ENCODE data around the gene LETMD1.

GRCh38 chr12:51087818-51088217 lies 39.7 kb downstream of the LETMD1 start:
- TF ChIP-seq, protein P1, sequence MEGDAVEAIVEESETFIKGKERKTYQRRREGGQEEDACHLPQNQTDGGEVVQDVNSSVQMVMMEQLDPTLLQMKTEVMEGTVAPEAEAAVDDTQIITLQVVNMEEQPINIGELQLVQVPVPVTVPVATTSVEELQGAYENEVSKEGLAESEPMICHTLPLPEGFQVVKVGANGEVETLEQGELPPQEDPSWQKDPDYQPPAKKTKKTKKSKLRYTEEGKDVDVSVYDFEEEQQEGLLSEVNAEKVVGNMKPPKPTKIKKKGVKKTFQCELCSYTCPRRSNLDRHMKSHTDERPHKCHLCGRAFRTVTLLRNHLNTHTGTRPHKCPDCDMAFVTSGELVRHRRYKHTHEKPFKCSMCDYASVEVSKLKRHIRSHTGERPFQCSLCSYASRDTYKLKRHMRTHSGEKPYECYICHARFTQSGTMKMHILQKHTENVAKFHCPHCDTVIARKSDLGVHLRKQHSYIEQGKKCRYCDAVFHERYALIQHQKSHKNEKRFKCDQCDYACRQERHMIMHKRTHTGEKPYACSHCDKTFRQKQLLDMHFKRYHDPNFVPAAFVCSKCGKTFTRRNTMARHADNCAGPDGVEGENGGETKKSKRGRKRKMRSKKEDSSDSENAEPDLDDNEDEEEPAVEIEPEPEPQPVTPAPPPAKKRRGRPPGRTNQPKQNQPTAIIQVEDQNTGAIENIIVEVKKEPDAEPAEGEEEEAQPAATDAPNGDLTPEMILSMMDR (IDR thresholded peaks at IDR 0.05) = no peak
- TF ChIP-seq POLR2A (IDR thresholded peaks at IDR 0.05) = no peak

Data from thyroid gland (tissue), 4 donors.